Stimulated activated CD4-positive, alpha-beta T cell treated with anti-CD3 and anti-CD28 coated beads, Interleukin-1b, Interleukin-23, amount 100 ng/mL, for 24 hours (primary cell): ENCODE results near the gene LRPAP1.

Experiments used
- DNase-seq, 4 experiments: peaks; one replicate each; pipeline ENCODE4 v3.0.0-alpha.2; 2020; ENCODE audit warnings: low read depth in 4 of 4, low spot score in 1 of 4

LRPAP1 gene

DNA sequence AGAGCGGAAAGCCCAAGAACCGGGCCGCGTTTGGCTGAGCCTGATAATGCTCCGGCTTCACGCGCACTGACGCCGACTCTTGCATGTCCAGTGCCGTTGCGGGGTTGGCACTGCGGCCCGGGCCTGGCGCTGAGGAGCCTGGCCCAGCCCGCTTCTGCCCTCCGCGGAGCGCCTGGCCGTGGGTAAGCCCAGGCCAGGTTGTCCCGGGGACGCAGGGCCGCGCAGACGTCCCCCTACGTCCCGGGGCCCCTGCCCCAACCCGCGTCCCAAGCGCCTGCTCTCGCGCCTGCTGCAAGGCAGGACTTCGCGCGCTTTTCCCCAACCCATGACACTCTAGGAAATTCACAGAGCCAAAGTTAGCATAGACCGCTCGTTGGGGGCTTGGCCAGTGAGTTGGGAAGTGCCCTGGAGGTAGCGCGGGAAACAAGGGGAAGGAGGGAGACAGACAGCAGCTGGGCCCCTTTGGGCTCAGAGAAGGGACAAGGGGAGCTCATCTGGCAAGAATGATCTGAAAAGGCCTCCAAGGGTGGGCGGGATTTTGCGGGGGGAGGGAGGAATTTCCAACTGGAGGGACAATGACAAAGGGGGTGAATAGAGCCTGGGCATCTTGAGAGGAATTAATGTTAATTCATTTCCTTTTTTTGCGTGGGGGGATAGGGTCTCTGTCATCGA, 665 bp upstream of the LRPAP1 start:
- no peak for DNase-seq

- DNase-seq, result no peak
Observed at GRCh38 chr4:3531318-3531878, 824 bp downstream of the LRPAP1 start.

GRCh38 chr4:3530663-3531254, 1.5 kb downstream of the LRPAP1 start:
- no peak for DNase-seq

GRCh38 chr4:3530051-3530450, 2.2 kb downstream of the LRPAP1 start:
- no peak for DNase-seq

- no peak for DNase-seq
Observed at GRCh38 chr4:3529363-3529762, 2.9 kb downstream of the LRPAP1 start.

DNA sequence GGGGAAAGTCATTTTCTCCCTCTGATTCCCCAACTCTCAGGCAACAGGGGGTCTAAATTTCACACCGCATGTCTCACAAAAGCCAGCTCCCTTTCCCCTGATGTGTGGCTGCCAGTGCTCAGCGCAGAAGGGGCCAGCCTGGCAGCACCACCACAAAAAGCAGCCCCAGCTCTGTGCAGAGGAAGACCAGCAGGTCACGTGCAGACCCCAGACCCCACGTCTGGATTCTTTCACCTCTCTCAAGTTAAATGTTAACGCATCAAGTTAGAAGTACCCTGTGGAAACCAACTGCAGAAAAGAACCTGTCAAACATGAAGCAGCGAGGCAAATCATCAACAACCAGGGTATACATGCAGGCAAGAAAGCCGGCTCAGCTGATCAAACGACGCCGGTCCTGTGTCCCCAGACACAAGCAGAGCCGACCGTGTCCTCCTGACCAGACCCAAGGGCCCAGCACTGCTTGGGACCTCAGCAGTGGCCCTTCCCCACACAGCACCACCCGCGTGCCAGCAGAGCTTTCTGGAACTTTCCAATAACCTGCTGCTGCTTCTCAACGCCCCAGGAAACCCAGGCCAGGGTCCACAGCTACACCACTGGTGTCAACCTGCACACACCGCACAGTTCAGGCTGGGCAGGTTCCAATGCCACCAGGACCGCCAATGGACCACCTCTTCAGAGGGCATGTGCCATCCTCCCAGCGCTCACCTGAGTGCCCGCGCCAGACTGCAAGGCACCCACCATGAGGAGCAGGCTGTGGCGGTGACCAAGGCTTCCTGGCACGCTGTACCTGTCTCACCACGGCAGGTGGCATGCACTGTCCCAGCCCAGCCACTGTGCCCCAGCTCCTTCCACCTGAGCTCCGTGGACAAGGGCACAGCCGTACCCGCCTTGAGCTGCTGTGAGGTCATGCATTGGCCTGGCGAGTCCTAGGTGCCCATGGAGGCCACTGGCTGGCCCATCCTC, 4.0 kb downstream of the LRPAP1 start:
- no peak for DNase-seq

GRCh38 chr4:3527101-3527913, 4.9 kb downstream of the LRPAP1 start:
- no peak for DNase-seq

DNA sequence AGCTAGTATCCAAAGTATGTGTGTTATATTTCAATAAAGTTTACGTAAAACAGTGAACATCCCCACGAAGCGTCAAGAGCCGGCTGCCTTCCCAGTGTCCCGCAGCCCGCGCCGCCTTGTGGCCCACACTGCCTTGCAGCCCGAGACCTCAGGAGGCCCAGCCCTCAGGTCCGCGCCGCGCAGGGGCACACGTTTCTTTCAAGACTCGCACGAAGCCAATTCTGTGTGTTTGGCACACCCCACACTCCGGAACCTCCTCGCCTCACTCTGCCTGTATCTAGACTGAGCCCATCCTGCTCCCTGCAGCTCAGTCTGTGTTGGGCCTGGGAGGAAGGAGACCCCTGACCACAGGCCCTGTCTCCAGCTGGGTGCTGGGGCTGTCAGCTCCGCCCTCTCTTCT, 5.8 kb downstream of the LRPAP1 start:
- DNase-seq, result no peak

DNA sequence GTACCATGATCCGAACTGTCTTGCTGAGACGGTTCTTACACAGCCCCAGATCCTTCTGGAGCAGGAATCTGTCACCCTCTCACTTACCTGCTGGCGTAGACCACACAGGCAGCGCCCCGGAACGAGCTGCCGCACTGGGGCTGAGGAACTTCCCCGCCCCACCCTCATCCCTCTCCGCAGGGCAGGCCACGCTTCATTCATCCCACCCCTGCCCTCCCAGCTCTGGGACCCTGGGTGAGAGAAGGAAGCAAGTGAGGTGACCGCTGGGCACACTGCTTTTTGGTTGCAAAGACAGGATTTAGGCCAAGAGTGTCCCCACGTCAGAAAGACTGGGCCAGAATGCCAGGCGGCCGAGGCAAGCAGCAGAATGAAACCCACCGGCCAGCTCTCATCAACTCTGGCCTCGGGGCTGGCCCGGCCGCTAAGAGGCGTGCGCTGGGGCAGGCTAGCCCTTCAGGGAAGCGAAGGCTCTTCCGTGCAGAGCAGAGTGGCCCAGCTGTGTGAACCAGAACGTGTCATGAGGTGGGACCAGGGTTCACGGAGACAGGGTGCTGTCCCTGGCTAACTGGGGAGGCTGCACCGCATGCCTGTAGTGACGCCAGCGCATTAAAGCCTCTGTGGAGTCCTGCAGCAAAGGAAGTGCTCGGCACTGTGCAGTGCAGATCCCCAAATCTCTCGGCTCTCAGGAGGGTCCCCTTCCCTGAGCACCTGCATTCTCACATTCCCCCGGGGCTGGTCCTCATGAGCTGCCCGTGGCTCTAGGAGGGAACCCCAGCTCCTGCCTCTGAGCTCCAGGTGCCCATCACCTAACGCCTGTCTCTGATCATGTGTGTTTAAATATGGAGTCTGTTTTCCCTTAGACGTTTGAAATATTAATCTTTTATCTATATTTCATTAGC, 6.4 kb downstream of the LRPAP1 start:
- no peak for DNase-seq

DNA sequence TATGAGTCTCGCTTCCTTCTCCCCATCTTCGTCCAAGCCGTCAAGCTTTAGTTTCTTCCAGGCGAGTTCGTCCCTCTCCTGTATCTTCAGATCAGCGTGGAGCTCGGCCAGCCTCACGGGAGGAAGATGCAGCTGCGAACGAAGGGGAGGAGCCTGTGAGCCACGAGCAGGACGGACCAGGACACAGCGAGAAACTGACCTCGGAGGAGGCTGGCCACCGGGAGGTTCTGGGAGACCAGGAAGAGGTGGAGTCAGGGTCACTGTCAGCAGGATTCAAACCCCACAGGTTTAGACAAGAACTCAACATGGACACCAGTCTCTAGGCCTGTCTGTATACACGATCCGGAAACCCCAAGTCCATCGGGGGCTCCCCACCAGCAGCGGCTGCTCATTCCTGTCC, 7.3 kb downstream of the LRPAP1 start:
- DNase-seq, result no peak

DNA sequence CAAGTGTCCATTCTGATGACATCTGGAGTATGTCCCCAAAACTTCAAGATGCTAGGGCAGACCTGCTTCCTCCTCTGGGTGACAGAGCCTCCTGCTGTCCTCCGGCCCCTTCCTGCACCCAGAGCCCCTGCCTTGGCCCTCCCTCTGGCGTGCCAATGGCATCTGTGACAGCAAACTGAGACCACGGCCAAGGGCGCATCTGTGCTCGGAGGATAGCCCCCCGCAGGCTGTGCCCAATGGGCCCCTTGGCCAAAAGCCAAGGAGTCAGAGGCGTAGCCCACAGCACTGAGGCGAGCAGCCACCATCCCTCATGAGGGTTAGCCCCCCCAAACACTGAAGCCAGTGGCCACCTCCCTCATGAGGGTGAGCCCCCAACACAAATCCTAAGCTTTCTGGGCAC, 7.9 kb downstream of the LRPAP1 start:
- no peak for DNase-seq

DNA sequence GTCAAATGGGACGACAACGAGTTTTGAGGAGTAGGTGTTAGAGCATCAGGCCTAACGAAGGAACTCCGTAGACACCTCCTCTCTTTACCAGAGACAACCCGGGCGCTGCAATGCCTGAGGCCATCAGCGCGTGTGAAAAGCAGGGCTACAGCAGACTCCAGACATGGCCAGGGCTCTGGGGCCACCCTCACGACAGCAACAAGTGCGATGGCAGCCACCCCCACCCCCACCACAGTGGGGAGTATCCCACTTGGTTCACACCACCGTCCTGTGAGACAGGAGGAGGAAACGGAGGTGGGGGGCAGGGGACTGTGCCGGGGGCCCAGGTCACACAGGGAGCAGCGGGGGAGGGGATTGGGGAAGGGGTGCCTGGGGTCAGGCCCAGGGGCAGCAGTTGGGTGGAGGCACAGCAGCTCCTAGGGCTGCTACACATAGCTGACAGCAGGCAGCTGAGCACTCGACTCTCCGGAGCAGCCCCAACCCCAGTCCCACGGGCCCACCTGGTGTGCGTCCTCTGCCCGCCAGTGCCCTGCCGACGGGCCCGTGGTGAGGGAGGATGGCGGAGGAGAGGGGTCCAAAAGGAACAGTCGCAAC, 8.5 kb downstream of the LRPAP1 start:
- DNase-seq, result no peak

DNA sequence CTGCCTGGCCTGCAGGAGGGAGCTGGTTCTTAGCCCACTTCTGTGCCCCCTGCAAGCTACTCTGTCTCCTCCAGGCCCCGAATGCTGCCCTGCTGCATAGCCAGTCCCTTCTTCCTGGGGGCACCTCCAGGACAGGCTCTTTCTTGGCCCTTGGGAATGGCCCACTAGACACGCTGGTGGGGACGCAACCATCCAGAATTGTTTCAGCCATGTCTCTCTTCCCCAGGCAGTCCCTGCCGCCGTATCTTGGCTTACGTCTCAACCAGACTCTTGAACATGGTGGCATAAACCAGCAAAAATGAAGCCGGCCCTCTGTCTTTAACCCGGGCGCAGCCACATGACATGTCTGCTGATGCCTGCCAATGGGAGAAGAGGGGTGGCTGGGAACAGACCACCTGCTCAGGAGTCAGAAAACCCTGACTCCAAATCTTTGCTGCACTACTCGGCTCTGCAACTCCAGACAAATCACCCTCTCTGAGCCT, 9.0 kb downstream of the LRPAP1 start:
- no peak for DNase-seq

- DNase-seq, result no peak
Observed at GRCh38 chr4:3522651-3523050, 9.6 kb downstream of the LRPAP1 start.

DNA sequence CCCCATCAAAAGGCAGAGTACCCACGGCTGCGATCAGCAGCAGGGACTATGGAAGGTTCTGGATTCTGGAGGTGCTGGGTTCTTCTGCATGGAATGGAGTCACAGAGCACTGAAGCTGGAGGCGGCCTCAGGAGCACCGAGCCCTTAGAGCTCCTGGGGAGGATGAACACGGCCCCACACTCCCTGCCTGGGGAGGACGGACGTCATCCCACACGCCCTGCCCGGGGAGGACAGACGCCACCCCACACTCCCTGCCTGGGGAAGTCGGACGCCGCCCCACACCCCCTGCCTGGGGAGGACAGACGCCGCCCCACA, 9.9 kb downstream of the LRPAP1 start:
- no peak for DNase-seq

DNA sequence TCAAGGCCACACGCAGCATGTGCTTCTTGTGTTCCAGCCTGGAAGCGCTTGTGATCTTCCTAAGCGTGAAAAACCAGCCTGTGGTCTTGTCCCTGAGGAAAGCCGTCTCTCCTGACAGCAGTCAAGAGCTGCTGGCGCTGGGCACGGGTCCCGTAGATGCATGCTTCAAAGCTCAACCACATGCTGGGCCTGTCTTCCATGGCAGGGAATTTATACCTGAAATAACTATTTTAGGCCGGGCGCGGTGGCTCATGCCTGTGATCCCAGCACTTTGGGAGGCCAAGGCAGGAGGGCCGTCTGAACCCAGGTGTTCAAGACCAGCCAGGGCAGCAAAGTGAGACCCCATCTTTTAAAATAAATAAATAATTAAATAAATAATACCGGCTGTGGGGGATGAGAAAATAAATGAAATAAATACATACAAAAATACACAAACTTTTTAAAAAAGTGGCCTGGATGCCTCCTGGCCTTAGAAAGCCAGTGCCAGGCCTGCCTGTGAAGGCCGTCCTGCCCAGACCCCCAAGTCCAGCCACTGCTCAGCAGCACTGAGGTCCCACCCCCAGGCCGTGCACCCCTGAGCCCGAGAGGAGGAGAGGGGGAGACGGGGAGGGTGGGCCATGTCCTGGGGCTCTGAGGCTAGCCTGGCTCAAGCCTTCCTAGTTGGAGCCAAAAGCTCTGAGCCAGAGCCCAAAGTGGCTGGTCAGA, 10.4 kb downstream of the LRPAP1 start:
- DNase-seq, result no peak

DNA sequence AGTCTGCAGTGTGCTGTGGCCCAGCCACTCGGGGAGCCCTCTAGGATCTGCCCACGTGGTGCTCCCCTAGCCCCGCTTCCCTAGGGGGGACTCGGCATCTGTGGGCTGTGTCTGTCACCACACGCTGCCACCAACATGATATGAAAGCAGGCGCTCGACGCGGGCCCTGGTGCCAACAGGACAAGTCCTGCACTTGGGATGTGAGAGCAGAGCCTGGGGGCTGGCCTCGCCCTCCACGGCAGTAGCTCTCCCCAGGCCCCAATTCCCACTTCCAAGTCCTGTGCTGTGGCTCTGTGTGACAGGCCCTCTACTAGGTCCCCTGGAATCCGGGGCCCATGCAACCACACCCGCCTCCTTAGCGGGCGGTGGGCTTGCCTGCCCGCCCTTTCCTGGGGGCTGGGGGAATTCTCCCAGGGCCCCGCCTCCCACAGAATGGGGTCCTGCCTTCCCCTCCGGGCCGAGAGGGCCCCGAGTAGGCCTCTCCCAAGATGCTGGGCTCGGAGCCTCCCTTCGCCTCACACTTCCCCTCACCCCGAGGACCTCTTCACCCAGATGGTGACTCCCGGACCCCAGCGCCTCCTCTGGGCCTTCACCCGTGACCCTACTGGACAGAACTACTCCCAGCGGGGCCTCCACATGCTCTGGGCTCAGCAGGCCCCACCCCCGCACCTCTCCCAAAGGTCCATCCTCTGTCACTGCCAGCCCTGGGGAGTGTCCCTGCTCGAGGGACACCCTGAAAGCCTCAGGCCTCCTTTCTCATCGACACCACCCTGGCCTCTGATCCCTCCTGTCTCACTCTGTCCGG, 11.2 kb downstream of the LRPAP1 start:
- no peak for DNase-seq

DNA sequence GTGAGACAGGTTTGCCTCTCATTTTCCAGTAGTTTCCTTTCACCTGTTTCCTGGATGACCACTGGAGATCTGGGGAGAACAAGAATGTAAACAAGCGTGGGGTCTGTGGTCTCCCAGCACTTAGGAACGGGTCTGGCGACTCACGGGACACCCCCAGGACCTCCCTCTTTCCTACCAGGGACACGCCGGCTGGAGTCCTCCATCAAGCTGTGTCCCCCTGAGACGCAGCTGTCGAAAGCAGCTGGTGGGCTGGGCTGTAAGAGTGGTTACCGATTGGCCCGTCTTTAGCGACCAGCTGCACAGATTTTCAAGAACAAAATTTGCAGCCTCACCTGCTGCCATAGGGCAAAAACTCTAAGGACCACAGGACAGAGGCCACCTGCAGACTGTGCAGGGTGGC, 11.9 kb downstream of the LRPAP1 start:
- DNase-seq, result no peak
